GM18870 (cell line): Measurements from ENCODE around the gene JMJD1C.
"Not testable (repeated sequence)": the region's sequence is repeated elsewhere in the genome, so short reads cannot be mapped to it uniquely, and the experiment has no call there.

Experiments used
- ATAC-seq: cut with Tn5 transposase; IDR thresholded peaks from one replicate; pipeline ENCODE4 v1.9.1; 2021; ENCODE audit warnings: moderate library complexity; ENCODE audit not compliant: unreplicated experiment

JMJD1C gene

DNA sequence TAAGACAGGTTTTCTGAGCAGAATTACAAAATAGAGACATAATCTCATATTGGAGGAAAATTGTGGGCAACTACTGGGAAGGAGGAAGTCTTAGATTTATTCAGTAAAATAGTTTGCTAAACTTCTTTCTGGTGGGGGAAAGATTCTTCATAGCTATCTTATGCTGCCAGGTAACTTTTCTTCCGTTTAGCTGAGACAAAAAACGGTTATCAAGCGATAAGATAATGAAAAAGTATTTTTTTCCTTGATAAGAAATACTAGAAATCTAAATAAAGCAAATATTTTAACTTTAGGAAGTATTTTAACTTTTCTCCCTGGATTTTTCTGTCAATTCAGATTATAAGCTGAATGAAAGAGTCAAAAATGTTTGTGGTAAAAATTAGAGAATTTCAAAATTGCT lies 52.3 kb downstream of the JMJD1C start:
- no peak for ATAC-seq

DNA sequence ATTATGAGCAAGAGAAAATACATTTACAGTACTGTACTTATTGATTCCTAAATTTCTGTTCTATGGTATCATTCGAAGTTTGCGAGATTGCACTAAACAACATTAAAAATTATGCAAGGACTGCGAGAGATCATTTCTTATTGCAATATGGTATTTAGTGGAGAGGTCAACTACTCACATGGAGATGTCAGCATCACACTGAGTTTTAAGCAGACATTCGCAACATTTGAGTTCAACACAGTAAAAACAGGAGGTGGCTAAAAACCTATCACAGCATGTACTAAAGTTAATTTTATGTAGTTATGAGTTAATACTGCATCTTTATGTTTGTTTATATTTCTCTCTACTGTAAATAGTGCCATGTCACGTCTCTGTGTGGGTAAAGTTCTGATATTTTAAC lies 53.5 kb downstream of the JMJD1C start:
- no peak for ATAC-seq

DNA sequence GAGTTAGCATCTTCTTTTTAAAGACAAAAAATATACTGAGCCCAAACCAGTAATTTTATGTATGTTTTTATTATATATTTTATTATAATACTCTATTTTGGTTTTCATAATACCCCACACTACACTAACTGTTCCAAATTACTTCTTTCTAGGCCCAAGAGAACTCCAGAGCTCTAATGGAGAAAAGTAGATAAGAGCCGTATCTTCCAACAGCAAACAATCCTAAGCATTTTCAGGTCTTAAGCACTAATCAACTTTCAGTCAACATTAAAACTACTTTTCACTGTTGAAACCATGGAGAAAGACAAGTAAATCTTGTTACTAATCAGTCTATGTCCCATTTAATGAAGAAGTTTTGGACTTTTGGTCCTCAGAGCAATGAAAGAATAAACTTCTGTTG lies 55.1 kb downstream of the JMJD1C start:
- ATAC-seq = no peak

DNA sequence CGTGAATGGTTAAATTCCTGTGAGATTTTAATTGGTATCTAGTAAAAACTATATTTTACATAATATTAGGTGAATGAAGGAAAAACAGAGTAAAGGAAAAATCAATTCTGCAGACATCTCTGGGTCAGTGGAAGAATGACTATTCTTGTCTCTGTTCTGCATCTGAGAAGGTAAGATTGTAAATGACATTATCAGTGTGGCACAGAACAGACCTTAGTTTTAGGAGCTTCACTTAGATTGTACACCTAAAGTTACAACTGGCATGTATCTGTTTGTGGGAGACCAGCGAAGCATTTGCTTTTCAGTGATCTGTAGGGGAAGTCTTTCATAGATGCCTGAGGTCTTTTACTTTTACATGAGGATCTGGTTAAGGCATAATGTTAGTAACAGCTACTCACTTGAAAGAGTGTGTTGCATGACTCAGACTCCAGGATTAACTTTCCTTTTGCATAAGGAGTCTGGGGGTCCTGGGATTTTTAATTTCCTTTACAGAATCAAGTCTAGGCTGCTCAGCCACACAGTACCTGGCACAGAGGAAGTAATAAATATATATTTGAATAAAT lies 56.2 kb downstream of the JMJD1C start:
- no peak for ATAC-seq

DNA sequence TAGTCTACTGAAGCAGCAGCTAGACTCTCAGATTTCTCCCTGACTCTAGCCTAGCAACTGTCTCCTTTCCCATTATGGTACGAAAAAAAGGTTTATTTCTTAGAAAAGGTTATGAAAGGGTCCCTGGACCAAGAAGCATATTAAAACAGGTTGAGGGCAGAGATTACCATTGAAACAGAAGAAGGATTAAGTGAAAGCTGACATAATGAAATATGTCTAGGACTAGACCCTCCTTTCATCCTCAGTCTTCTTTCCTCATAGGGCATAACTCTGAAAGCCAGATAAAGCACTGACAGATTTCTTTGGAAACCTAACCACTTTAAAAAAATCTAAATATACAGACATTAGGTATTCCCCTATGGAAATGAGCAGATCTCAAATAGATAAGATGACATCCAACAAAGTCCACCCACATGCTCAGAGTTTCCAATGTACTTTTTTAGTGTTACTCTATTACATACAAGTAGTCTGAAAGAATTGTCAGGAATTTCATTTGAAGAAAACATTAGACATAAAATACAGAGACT lies 58.6 kb downstream of the JMJD1C start:
- no peak for ATAC-seq

DNA sequence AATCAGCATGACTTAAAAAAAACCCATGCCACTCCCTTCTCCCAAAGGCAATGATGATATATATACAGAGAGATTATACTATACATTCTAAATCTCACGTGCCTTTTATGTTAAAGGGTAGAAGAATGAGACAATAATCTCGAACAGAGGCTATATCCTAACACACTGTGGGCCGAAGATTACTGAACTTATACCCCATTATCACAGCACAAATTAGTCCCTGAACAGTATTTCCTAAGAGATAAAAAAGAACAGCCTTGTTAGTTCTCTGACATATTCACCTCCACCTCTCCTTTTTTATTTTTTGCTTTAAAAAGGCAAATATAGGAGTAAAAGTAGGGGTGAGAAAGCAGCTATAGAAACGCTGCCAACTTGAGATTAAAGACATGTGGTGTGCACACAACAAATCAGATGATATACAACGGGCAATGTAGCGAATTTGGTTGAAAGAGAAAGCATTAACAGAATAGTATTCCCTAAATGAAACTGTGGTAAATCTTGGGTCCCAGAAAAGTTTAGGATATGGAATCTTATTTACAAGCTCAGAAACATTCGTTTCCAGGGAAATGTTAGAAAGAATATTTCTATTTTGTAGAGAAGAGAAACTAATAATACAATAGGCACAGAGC lies 69.5 kb downstream of the JMJD1C start:
- ATAC-seq = no peak

DNA sequence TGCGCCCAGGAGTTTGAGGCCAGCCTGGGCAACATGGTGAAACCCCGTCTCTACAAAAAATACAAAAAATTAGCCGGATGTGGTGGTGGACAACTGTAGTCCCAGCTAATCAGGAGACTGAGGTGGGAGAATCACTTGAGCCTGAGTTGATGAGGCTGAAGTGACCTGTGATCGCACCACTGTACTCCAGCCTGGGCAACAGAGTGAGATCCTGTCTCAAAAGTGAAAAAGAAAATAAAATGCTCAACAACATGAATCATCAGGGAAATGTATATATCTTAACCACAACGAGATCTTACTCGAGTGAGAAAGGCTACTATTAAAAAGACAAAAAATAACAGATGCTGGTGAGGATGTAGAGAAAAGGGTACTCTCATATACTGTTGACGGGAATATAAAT lies 72.7 kb downstream of the JMJD1C start:
- no peak for ATAC-seq

DNA sequence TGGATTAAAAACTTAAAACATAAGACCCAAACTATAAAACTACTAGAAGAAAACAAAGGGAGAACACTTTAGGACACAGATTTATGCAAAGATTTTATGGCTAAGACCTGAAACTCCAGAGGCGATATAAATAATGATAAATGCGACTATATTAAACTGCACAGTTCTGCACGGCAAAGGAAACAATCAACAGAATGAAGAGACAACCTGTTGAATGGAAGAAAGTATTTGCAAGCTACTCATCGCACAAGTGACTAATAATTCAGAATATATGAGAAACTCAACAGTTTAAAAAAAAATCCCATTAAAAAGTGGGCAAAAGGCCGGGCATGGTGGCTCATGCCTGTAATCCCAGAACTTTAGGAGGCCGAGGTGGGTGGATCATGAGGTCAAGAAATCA lies 73.6 kb downstream of the JMJD1C start:
- no peak for ATAC-seq

DNA sequence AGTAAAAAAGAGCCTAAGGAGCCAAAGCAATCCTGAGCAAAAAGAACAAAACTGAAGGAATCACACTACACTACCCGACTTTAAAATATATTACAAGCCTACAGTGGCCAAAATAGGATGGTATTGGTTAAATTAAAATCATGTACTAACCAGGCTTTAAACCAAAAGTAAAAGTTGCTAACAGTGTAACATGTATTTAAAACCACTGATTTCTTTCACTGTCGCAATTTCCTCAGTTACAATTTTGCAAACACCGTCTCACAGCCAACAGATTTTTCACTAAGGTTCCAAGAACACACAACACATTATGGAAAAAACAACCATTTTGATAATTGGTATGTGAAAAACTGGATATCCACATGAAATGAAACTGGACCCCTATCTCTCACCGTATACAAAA lies 74.0 kb downstream of the JMJD1C start:
- ATAC-seq = no peak

DNA sequence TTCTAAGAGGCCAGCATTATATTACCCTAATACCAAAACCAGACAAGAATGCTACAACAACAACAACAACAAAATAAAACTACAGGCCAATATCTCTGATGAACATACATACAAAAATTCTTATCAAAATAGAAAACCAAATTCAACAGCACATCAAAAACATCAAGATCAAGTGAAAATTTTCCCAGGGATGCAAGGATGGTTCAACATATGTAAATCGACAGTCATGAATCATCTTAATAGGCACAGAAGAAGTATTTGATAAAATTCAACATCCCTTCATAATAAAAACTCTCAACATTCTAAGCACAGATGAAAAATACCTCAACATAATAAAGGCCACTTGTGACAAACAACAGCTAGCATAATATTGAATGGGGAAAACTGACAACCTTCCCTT lies 75.3 kb downstream of the JMJD1C start:
- no peak for ATAC-seq

DNA sequence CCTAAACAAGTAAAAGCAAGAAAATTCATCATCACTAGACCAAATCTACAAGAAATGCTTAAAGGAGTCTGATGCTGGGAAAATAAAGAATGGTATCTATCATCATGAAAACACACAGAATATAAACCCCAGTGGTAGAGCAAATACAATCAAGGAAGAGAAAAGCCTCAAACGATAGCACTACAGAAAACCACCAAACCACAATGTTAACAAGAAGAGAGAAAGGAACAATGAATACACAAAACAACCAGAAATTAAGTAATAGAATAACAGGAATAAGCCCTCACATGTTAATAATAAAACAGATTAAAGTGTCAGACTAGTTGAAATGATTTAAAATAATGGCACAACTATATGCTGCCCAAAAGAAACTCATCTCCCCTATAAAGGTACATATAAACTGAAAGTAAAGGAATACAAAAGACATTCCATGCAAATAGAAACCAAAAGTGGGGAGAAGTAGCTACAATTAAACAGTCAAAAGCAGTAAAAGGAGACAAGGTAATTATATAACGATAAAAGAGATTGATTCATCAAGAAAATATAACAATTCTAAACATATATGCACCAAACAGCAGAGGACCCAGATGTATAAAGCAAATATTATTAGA lies 77.3 kb downstream of the JMJD1C start:
- peak; percentile 79 for ATAC-seq

DNA sequence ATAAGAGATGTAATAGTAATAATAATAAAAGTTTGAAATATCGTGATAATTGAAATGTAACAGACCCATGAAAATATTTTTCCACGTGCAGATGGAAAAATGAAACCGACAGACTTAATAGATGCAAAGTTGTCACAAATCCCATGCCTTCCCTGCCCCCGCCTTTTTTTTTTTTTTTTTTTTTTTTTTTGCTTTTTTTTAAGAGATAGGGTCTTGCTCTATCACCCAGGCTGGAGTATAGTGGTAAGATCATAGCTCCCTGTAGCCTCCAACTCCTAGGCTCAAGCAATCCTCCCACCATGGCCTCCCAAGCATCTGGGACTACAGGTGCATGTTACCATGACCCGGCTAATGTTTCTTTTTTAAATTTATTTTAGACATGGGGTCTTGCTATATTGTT lies 80.5 kb downstream of the JMJD1C start:
- no peak for ATAC-seq

DNA sequence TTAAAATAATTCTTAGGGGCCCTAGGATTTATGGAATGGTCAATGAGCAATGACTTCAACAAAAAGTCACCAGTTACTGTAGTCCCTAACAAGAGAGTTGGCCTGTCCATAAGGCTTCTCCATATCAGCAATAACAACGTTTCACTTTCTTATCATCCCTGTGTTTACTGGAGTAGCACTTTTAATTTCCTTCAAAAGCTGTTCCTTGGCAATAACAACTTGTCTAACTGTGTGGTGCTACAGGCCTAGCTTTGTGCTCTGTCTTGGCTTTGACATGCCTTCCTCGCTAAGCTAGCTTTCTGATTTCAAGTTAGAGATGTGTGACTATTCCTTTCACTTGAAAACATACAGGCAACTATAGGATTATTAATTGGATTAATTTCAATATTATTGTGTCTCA lies 81.1 kb downstream of the JMJD1C start:
- ATAC-seq = no peak

DNA sequence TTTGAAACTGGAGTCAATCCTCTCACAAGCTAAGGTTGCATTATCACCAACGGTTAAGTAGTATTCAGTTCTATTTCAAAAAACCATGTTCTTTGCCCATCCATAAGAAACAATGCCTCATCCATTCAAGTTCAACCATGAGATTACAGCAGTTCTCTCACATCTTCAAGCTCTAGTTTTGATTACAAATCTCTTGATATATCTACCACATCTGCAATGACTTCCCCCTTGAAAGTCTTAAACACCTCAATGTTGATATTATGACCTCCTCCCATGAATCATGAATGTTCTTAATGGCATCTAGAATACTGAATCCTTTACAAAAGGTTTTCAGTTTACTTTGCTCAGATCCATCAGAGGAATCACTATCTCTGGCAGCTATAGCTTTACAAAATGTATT lies 81.8 kb downstream of the JMJD1C start:
- no peak for ATAC-seq

DNA sequence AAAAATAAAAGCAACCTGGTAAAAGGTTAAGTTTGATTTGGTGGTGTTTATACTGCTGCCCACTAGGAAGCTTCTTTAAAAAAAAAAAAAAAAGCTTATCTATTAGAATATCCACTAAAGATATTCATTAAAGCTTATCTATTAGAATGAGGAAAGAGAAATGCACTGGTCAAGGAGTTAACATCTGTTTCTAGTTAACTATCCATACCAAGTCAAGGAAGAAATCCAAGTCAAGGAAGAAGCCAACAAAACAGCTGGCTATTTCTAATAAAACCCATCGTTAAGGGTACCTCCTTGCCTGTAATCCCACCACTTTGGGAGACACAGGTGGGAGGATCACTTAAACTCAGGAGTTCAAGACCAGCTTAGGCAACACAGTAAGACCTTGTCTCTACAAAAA lies 82.6 kb downstream of the JMJD1C start:
- ATAC-seq = no peak

DNA sequence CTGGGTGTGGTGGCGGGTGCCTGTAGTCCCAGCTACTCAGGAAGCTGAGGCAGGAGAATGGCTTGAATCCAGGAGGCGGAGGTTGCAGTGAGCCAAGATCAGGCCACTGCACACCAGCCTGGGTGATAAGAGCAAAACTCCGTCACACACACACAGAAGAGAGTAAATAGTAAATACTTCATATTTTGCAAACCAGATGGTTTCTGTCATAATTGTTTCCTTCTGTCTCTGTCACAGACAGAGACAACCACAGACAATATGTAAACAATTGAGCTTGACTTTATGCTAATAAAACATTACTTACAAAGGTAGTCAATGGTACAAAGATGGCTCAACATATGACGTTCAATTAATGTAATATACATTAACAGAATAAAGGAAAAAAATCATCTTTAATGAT lies 83.7 kb downstream of the JMJD1C start:
- no peak for ATAC-seq

DNA sequence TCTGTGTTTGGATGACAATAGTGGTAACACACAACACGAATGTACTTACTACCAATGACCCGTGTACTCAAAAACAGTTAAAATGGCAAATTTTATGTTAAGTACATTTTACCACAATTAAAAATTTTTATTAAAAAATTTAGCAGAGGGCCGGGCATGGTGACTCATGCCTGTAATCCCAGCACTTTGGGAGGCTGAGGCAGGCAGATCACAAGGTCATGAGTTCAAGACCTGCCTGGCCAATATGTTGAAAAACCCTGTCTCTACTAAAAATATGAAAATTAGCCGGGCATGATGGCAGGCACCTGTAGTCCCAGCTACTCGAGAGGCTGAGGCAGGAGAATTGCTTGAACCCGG lies 88.5 kb downstream of the JMJD1C start:
- ATAC-seq = not testable (repeated sequence)

DNA sequence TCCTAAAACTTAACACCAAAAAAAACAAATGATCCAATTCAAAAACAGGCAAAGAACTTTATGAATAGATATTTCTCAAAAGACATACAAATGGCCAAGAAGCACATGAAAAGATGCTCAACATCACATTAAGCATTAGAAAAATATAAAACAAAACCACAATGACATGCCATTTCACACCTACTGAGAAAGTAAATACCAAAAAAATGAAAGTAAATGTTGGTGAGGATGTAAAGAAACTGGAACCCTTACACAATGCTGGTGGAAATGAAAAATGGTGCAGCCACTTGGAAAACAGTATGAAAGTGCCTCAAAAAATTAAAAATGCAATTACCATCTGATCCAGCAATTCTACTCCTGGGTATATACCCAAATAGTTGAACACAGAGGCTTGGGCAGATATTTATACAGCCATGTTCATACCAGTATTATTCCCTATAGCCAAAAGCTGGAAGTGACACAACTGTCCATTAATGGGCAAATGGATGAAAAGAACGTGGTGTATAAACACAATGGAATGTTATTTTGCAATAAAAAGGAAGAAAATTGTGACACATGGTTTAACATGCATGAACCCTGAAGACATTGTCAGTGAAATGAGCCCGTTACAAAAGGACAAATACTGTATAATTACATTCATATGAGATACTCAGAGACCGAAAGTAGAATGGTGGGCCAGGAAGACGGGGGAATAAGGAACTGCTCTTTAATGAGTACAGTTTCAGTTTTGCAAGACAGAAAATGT lies 89.0 kb downstream of the JMJD1C start:
- peak; percentile 96 for ATAC-seq

DNA sequence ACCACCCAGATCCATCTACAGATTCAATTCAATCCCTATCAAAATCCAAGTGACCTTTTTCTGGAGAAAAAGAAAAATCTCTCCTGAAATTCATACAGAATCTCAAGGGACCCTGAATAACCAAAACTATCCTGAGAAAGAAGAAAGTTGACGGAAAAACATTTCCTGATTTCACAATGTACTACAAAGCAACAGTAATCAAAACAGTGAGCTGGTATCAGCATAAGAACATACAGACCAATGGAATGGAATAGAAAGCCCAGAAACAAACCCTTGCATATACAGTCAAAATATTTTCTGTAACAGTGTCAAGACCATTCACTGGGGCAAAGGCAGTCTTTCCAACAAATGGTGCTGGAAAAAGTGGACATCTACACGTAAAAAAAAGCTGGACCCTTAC lies 89.9 kb downstream of the JMJD1C start:
- no peak for ATAC-seq

DNA sequence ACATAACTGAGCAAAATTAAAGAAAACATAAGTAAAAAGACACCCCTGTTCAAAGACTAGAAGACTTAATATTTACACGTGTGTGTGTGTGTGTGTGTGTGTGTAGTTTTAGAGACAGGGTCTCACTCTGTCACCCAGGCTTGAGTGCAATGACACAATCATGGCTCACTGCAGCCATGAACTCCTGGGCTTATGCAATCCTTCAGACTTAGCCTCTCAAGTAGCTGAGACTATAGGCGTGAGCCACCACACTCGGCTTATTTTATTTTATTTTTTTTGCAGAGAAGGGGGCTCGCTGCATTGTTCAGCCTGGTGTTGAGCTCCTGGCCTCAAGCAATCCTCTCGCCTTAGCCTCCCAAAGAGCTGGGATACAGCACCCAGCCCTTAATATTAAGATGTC lies 90.3 kb downstream of the JMJD1C start:
- no peak for ATAC-seq

DNA sequence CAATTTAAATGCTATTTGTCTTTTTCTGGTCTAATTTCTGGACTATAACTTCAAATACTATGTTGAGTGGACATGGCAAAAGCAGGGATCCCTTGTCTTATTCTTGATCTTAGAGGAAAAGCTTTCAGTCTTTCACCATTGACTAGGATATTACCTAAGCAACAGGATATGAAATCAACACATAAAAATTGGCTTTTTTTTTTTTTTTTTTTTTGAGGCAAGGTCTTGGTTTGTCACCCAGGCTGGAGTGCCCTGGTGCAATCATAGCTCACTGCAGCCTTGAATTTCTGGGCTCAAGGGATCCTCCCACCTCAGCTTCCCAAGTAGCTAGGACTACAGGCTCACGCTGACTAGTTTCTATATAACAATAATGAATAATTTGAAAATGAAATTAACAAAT lies 90.8 kb downstream of the JMJD1C start:
- ATAC-seq = no peak

DNA sequence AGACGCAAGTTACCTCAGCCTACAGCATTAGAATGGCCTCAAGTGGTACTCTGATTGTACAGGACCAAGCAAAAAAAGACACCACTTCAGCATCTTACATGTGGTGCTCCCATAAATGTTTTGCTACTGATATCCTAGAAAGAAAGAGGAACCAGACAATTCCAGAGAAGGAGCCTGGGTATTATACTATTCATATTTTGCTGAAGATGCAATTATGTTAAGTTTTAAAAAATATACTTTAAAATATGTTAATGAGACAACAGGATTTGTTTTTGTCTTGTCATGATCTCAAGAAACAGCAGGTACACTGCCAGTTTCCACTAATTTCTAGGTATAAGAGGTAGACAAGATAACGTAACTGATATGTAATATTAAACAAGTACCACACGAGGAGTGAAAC lies 92.6 kb downstream of the JMJD1C start:
- no peak for ATAC-seq
